ENCODE results near the gene GCSAML.

The GCSAML gene

GRCh38 chr1:247576514-247576913 lies 27.6 kb downstream of the GCSAML start:
- no peak for DNase-seq

- DNase-seq, result no peak
Measured at GRCh38 chr1:247578946-247579460, 30.1 kb downstream of the GCSAML start.

- no peak for DNase-seq
Measured at GRCh38 chr1:247588060-247588459, 39.1 kb downstream of the GCSAML start, which contains the start of gene OR2G2. TSS of gene OR2G2 (plus strand) at chr1:247588360. CDS start at chr1:247588360, 0 bp downstream.

GRCh38 chr1:247605286-247605685 lies 56.4 kb downstream of the GCSAML start, which contains the start of gene OR2G3:
TSS of gene OR2G3 (plus strand) at chr1:247605586. CDS start at chr1:247605586, 0 bp downstream.
- DNase-seq, result no peak

GRCh38 chr1:247613405-247613804 lies 64.5 kb downstream of the GCSAML start:
- no peak for DNase-seq

- DNase-seq, result no peak
Measured at GRCh38 chr1:247614625-247615024, 65.7 kb downstream of the GCSAML start.
